AG04449 (cell line): ENCODE measurements around the gene RIC8A.

ENCODE experiments used
- CTCF ChIA-PET: fragments of 350-600 bp; formaldehyde crosslinking; extraction: SDS; loops from one replicate; lab custom pipeline; 2021; ENCODE audit warnings: antibody characterized with exemption; lab: Yijun Ruan, JAX
- POLR2A ChIA-PET: fragments of 400-600, 350-600 bp; formaldehyde crosslinking; extraction: SDS; loops from one replicate; lab custom pipeline; 2020; ENCODE audit warnings: antibody characterized with exemption, inconsistent platforms; lab: Yijun Ruan, JAX
- DNase-seq: peaks from one replicate; pipeline ENCODE4 v3.0.0-alpha.2; 2010; ENCODE audit warnings: low read depth, low spot score
- H3K4me3 ChIP-seq: 2 replicates; pipeline ENCODE4 v1.5.1; 2011; ENCODE audit warnings: low read depth, mild to moderate bottlenecking, control low read depth, low read length
- TF ChIP-seq, protein P1 (sequence below): IDR thresholded peaks from one replicate; pipeline ENCODE4 v1.5.1; 2011; ENCODE audit warnings: mild to moderate bottlenecking, moderate library complexity, low read length, control low read depth, inconsistent platforms; ENCODE audit not compliant: insufficient read depth; ENCODE audit errors: missing control alignments

The RIC8A gene

DNA sequence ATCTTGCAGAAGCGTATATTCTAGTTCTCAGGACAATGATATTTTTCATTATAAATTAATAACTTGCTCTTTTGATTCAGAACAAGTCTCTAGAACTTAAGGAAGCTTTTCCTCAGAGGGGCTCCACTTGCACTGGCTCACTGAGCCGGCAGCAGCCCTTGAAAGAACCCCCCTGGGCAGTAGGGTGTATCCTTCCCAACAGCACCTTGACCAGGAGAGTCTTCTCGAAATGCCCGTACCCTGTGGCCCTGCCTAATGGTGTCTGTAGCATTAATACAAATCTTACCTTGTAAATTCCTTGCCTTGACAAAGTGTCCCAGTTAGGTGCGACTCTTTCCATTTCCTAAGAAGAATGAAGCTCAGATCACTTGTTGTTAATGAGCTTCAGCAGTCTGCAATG lies 42.8 kb downstream of the RIC8A start:
- no peak overlapping the region for H3K4me3 ChIP-seq
- DNase-seq, result no peak
- CTCF ChIA-PET, result interaction anchor here (0.8 to 5.5 kb wide), 24 partner anchors 9 to 204 kb away, joined by 3 to 79 read pairs (median 8); partner anchors contain the start of genes NLRP6, PGGHG, PSMD13 and PTDSS2
- TF ChIP-seq, protein P1, sequence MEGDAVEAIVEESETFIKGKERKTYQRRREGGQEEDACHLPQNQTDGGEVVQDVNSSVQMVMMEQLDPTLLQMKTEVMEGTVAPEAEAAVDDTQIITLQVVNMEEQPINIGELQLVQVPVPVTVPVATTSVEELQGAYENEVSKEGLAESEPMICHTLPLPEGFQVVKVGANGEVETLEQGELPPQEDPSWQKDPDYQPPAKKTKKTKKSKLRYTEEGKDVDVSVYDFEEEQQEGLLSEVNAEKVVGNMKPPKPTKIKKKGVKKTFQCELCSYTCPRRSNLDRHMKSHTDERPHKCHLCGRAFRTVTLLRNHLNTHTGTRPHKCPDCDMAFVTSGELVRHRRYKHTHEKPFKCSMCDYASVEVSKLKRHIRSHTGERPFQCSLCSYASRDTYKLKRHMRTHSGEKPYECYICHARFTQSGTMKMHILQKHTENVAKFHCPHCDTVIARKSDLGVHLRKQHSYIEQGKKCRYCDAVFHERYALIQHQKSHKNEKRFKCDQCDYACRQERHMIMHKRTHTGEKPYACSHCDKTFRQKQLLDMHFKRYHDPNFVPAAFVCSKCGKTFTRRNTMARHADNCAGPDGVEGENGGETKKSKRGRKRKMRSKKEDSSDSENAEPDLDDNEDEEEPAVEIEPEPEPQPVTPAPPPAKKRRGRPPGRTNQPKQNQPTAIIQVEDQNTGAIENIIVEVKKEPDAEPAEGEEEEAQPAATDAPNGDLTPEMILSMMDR, result no peak
- POLR2A ChIA-PET, result no interaction called here

- no peak for DNase-seq
- CTCF ChIA-PET, result interaction anchor here (0.8 to 5.5 kb wide), 29 partner anchors 7 to 267 kb away, joined by 3 to 79 read pairs (median 6); partner anchors contain the start of genes NLRP6, PGGHG, PSMD13 and PTDSS2
- H3K4me3 ChIP-seq, result no peak overlapping the region
- POLR2A ChIA-PET, result interaction anchor here (0.7 kb wide), 1 partner anchor 44 kb away, joined by 3 read pairs; the partner anchor contains the start of genes BET1L and RIC8A
- TF ChIP-seq, protein P1, result peak; percentile 69
Observed at GRCh38 chr11:250740-251299, 43.3 kb downstream of the RIC8A start.

- H3K4me3 ChIP-seq, result no peak overlapping the region
- TF ChIP-seq, protein P1, result no peak
- ChIA-PET POLR2A (interaction anchor here (0.7 kb wide), 1 partner anchor 44 kb away, joined by 3 read pairs; the partner anchor contains the start of genes BET1L and RIC8A), CTCF (interaction anchor here (0.8 to 5.5 kb wide), 25 partner anchors 8 to 267 kb away, joined by 3 to 79 read pairs (median 8); partner anchors contain the start of genes PGGHG, PSMD13 and PTDSS2)
- DNase-seq, result no peak
Observed at GRCh38 chr11:251550-251949, 44.0 kb downstream of the RIC8A start.

GRCh38 chr11:252666-253065 lies 45.2 kb downstream of the RIC8A start:
- TF ChIP-seq, protein P1, result no peak
- CTCF ChIA-PET, result interaction anchor here (2.0 to 5.5 kb wide), 6 partner anchors 9 to 198 kb away, joined by 5 to 79 read pairs (median 14); partner anchors contain the start of genes PSMD13 and PTDSS2
- no peak overlapping the region for H3K4me3 ChIP-seq
- DNase-seq, result no peak
- POLR2A ChIA-PET, result no interaction called here

DNA sequence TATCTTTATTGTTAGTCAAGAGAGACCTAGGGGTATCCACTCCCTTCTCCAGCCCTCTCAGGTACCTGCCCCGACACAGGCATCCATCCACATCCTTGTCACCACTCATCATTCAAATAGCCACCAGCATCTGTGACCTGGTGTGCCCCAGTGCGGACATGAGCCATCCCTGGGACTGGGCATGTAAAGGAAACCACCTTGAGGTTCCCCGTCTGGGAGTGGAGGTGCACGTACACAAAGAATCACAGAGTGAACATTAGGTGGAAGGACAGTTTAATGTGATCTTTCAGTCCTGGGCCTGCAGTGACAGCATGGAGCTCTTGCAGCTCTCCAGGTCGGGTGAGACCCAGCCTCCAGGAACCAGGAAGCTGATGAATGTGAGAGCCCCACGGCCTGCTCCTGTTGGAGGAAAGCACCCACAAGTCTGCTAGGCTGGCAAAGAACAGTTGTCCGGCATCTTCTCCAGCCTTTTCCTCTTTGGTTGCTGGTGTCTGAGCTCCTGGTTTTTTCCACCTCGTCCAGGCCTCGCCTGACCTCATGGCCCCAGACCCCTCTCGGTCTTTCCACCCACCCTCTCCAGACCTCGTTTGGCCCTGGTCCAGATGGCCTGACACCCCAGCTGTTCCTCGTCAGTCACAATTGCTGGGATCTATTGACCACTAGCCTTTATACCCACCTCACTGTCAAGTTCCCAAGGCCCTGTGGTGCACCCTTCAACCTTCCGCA lies 45.8 kb downstream of the RIC8A start:
- POLR2A ChIA-PET, result no interaction called here
- no peak overlapping the region for H3K4me3 ChIP-seq
- TF ChIP-seq, protein P1, result no peak
- CTCF ChIA-PET, result interaction anchor here (1.0 to 5.5 kb wide), 7 partner anchors 8 to 195 kb away, joined by 3 to 61 read pairs (median 6); no protein-coding TSS in a partner anchor
- DNase-seq, result no peak

DNA sequence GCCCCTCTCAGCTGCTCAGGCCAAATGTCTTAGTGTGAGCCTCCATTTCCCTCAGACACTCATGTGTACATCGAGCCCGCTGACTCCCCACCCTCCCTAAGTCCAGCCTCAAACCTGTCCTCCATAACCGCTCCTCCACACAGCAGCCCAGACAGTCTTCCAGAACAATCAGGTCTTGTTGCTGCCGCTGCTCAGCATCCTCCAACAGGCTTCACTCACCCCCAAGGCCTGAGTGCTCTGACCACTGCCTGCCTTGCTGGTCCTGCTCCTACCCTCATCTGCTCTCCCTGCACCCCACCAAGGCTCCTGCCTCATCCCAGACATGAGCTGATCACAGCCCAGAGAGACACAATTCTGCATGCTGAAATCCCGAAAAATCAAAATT lies 46.4 kb downstream of the RIC8A start:
- no peak for DNase-seq
- ChIA-PET CTCF (interaction anchor here (0.9 to 3.2 kb wide), 5 partner anchors 8 to 195 kb away, joined by 3 to 10 read pairs (median 4); no protein-coding TSS in a partner anchor), POLR2A (no interaction called here)

More for the DNA sequence above, 46.4 kb downstream of the RIC8A start:
- H3K4me3 ChIP-seq, result no peak overlapping the region
- TF ChIP-seq, protein P1, result no peak
